Activated CD4-positive, alpha-beta memory T cell treated with anti-CD3 and anti-CD28 coated beads, Interleukin-2, amount 10 ng/mL, durations not matched to agents 7 days and 5 days (primary cell): ENCODE measurements around the gene EDN2. TPM values are rescaled to one million over a fixed set of nuclear protein-coding genes. Genes with fewer than 3 reads are reported as not detected.

Experiments used
- CTCF ChIA-PET: fragments of 350-600 bp; sonication (Branson Sonifier 250); formaldehyde crosslinking; loops from one replicate; lab custom pipeline; 2021; ENCODE audit warnings: antibody characterized with exemption, inconsistent platforms; lab: Charles Lee
- POLR2A ChIA-PET: fragments of 350-600 bp; sonication (Branson Sonifier 250); formaldehyde crosslinking; loops from one replicate; lab custom pipeline; 2021; ENCODE audit warnings: antibody characterized with exemption; lab: Charles Lee
- DNase-seq: peaks from one replicate; pipeline ENCODE4 v3.0.0-alpha.2; 2020
- H3K27ac Mint-ChIP-seq: one replicate; pipeline ENCODE4 v1.8.0; 2021; ENCODE audit warnings: mild to moderate bottlenecking, mixed read lengths
- H3K27me3 Mint-ChIP-seq: one replicate; pipeline ENCODE4 v1.8.0; 2021; ENCODE audit warnings: mixed read lengths
- H3K36me3 Mint-ChIP-seq: one replicate; pipeline ENCODE4 v1.8.0; 2021; ENCODE audit warnings: low read depth, mixed read lengths
- H3K4me1 Mint-ChIP-seq: one replicate; pipeline ENCODE4 v1.8.0; 2021; ENCODE audit warnings: mixed read lengths
- H3K4me3 Mint-ChIP-seq: one replicate; pipeline ENCODE4 v1.8.0; 2021; ENCODE audit warnings: mild to moderate bottlenecking, mixed read lengths
- H3K9me3 Mint-ChIP-seq: one replicate; pipeline ENCODE4 v1.8.0; 2021; ENCODE audit warnings: mixed read lengths
- total RNA-seq, 2 experiments: library from RNA; stranded (reverse); gene quantifications; one replicate each; pipeline ENCODE4 v1.2.3, GENCODE V29; 2021

Gene EDN2
- total RNA-seq, 2 experiments from 2014 or later, result not detected

- CTCF ChIA-PET, result no interaction called here
- no peak overlapping the region for H3K27ac Mint-ChIP-seq
- H3K27me3 Mint-ChIP-seq, result peaks cover 7% of the 10 kb centered on the region
- no peaks in the 10 kb centered on the region for H3K4me1 Mint-ChIP-seq
- no peak overlapping the region for H3K4me3 Mint-ChIP-seq
- H3K36me3 Mint-ChIP-seq, result no peaks in the 10 kb centered on the region
- DNase-seq, result no peak
- POLR2A ChIA-PET, result interaction anchor here (1.6 kb wide), 1 partner anchor 9 kb away, joined by 3 read pairs; no protein-coding TSS in a partner anchor
- no peaks in the 10 kb centered on the region for H3K9me3 Mint-ChIP-seq
Measured at GRCh38 chr1:41474490-41475271, 9.8 kb downstream of the EDN2 start.

- no peak for DNase-seq
- no peaks in the 10 kb centered on the region for H3K36me3 Mint-ChIP-seq
- no peaks in the 10 kb centered on the region for H3K4me1 Mint-ChIP-seq
- no peak overlapping the region for H3K27ac Mint-ChIP-seq
- POLR2A ChIA-PET, result no interaction called here
- peaks cover 7% of the 10 kb centered on the region for H3K27me3 Mint-ChIP-seq
- H3K4me3 Mint-ChIP-seq, result no peak overlapping the region
- CTCF ChIA-PET, result interaction anchor here (1.4 kb wide), 1 partner anchor 19 kb away, joined by 3 read pairs; no protein-coding TSS in a partner anchor
- H3K9me3 Mint-ChIP-seq, result no peaks in the 10 kb centered on the region
Measured at GRCh38 chr1:41473738-41474362, 10.6 kb downstream of the EDN2 start.

GRCh38 chr1:41471658-41472057 is 12.8 kb downstream of the EDN2 start:
- Mint-ChIP-seq H3K36me3 (no peaks in the 10 kb centered on the region), H3K4me1 (no peaks in the 10 kb centered on the region), H3K9me3 (no peaks in the 10 kb centered on the region), H3K27me3 (peaks cover 7% of the 10 kb centered on the region), H3K27ac (no peak overlapping the region), H3K4me3 (no peak overlapping the region)
- ChIA-PET POLR2A (no interaction called here), CTCF (no interaction called here)
- DNase-seq, result no peak

- POLR2A ChIA-PET, result no interaction called here
- Mint-ChIP-seq H3K9me3 (no peaks in the 10 kb centered on the region), H3K36me3 (no peaks in the 10 kb centered on the region), H3K4me3 (no peak overlapping the region), H3K27ac (no peak overlapping the region), H3K4me1 (no peaks in the 10 kb centered on the region), H3K27me3 (peaks cover 7% of the 10 kb centered on the region)
- no peak for DNase-seq
- CTCF ChIA-PET, result no interaction called here
Measured at GRCh38 chr1:41469706-41470105, 14.8 kb downstream of the EDN2 start.

- Mint-ChIP-seq H3K27ac (no peak overlapping the region), H3K9me3 (no peaks in the 10 kb centered on the region), H3K4me1 (no peaks in the 10 kb centered on the region), H3K4me3 (no peak overlapping the region), H3K27me3 (peaks cover 7% of the 10 kb centered on the region), H3K36me3 (no peaks in the 10 kb centered on the region)
- POLR2A ChIA-PET, result no interaction called here
- DNase-seq, result no peak
- CTCF ChIA-PET, result interaction anchor here (0.7 kb wide), 1 partner anchor 401 kb away, joined by 4 read pairs; no protein-coding TSS in a partner anchor
Measured at GRCh38 chr1:41468122-41468762, 16.2 kb downstream of the EDN2 start.

GRCh38 chr1:41467673-41468072 is 16.8 kb downstream of the EDN2 start:
- no peak for DNase-seq
- ChIA-PET POLR2A (no interaction called here), CTCF (no interaction called here)

GRCh38 chr1:41466146-41466545 is 18.3 kb downstream of the EDN2 start:
- no peaks in the 10 kb centered on the region for H3K4me1 Mint-ChIP-seq

More at GRCh38 chr1:41467673-41468072, 16.8 kb downstream of the EDN2 start:
- H3K27ac Mint-ChIP-seq, result no peak overlapping the region
- no peaks in the 10 kb centered on the region for H3K36me3 Mint-ChIP-seq
- peaks cover 4% of the 10 kb centered on the region for H3K27me3 Mint-ChIP-seq
- no peaks in the 10 kb centered on the region for H3K4me1 Mint-ChIP-seq
- no peaks in the 10 kb centered on the region for H3K9me3 Mint-ChIP-seq
- no peak overlapping the region for H3K4me3 Mint-ChIP-seq

GRCh38 chr1:41465741-41466140 is 18.7 kb downstream of the EDN2 start:
- Mint-ChIP-seq H3K27ac (no peak overlapping the region), H3K4me1 (no peaks in the 10 kb centered on the region), H3K27me3 (peaks cover 1% of the 10 kb centered on the region), H3K36me3 (no peaks in the 10 kb centered on the region), H3K9me3 (no peaks in the 10 kb centered on the region), H3K4me3 (no peak overlapping the region)
- ChIA-PET POLR2A (no interaction called here), CTCF (no interaction called here)
- DNase-seq, result no peak

More at GRCh38 chr1:41466146-41466545, 18.3 kb downstream of the EDN2 start:
- peaks cover 1% of the 10 kb centered on the region for H3K27me3 Mint-ChIP-seq
- no peak overlapping the region for H3K27ac Mint-ChIP-seq
- H3K4me3 Mint-ChIP-seq, result no peak overlapping the region
- ChIA-PET POLR2A (interaction anchor here (0.6 kb wide), 1 partner anchor 22 kb away, joined by 3 read pairs; no protein-coding TSS in a partner anchor), CTCF (no interaction called here)
- no peak for DNase-seq
- H3K36me3 Mint-ChIP-seq, result no peaks in the 10 kb centered on the region
- H3K9me3 Mint-ChIP-seq, result no peaks in the 10 kb centered on the region

GRCh38 chr1:41464885-41465284 is 19.6 kb downstream of the EDN2 start:
- no peak overlapping the region for H3K4me3 Mint-ChIP-seq
- H3K27me3 Mint-ChIP-seq, result peaks cover 1% of the 10 kb centered on the region
- no peaks in the 10 kb centered on the region for H3K36me3 Mint-ChIP-seq
- ChIA-PET CTCF (no interaction called here), POLR2A (no interaction called here)
- H3K9me3 Mint-ChIP-seq, result no peaks in the 10 kb centered on the region
- DNase-seq, result no peak
- no peaks in the 10 kb centered on the region for H3K4me1 Mint-ChIP-seq
- no peak overlapping the region for H3K27ac Mint-ChIP-seq

GRCh38 chr1:41463516-41463915 is 21.0 kb downstream of the EDN2 start:
- no peak overlapping the region for H3K4me3 Mint-ChIP-seq
- CTCF ChIA-PET, result no interaction called here
- DNase-seq, result no peak
- H3K27me3 Mint-ChIP-seq, result peaks cover 5% of the 10 kb centered on the region
- H3K4me1 Mint-ChIP-seq, result no peaks in the 10 kb centered on the region
- H3K36me3 Mint-ChIP-seq, result no peaks in the 10 kb centered on the region
- H3K27ac Mint-ChIP-seq, result no peak overlapping the region
- POLR2A ChIA-PET, result no interaction called here
- no peaks in the 10 kb centered on the region for H3K9me3 Mint-ChIP-seq

GRCh38 chr1:41462680-41463004 is 21.8 kb downstream of the EDN2 start:
- Mint-ChIP-seq H3K4me1 (no peaks in the 10 kb centered on the region), H3K27ac (no peak overlapping the region)
- CTCF ChIA-PET, result no interaction called here

GRCh38 chr1:41461790-41462679 is 22.4 kb downstream of the EDN2 start:
- CTCF ChIA-PET, result no interaction called here
- Mint-ChIP-seq H3K4me3 (no peak overlapping the region), H3K9me3 (no peaks in the 10 kb centered on the region), H3K27me3 (peaks cover 5% of the 10 kb centered on the region), H3K36me3 (no peaks in the 10 kb centered on the region), H3K27ac (no peak overlapping the region), H3K4me1 (no peaks in the 10 kb centered on the region)
- DNase-seq, result no peak
- POLR2A ChIA-PET, result no interaction called here

More at GRCh38 chr1:41462680-41463004, 21.8 kb downstream of the EDN2 start:
- no peaks in the 10 kb centered on the region for H3K9me3 Mint-ChIP-seq
- DNase-seq, result no peak
- peaks cover 5% of the 10 kb centered on the region for H3K27me3 Mint-ChIP-seq
- H3K4me3 Mint-ChIP-seq, result no peak overlapping the region
- POLR2A ChIA-PET, result no interaction called here
- H3K36me3 Mint-ChIP-seq, result no peaks in the 10 kb centered on the region
